LNCaP clone FGC (cell line): ENCODE results near the gene ACKR2.
A peak's percentile ranks its signal among the peaks of the same experiment; 100 is the strongest.

ENCODE experiments used
- DNase-seq: peaks from one replicate; pipeline ENCODE4 v3.0.0-alpha.2; 2011; ENCODE audit warnings: low read depth
- H3K4me3 ChIP-seq: 2 replicates; pipeline ENCODE4 v1.5.1; 2011; ENCODE audit warnings: mild to moderate bottlenecking, low read depth, low read length, control low read depth
- TF ChIP-seq, protein P1 (sequence below): IDR thresholded peaks from 2 replicates; pipeline ENCODE4 v1.5.1; 2012; ENCODE audit warnings: mild to moderate bottlenecking; ENCODE audit not compliant: control insufficient read depth, insufficient read depth; ENCODE audit errors: extremely low read depth

Gene ACKR2

DNA sequence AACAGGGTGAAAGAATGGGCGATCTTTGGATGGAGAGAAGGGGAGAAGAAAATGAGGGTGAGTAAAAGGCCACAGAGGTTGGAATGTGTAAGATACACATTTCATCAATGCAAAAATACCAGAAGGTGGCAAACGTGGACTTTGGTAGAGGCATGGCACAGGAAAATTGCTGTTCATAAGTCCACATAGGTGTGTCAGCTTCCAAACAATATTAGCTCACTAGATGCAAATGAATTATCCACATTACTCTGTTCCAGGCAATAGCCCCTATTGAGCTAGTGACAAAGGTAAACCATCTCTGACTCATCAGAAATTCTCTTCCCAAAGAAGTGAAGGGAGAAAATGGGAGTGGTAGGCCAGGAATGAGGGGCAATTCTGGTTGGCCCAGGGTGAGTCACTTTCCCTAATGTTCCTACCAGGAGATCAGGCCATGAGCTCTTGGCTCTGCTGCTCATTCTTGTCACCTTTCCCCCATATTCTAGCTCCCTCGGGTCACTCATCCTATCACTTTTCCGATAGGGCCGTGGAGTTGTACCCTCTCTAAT lies 19.9 kb downstream of the ACKR2 start:
- H3K4me3 ChIP-seq: no peak overlapping the region
- TF ChIP-seq, protein P1, sequence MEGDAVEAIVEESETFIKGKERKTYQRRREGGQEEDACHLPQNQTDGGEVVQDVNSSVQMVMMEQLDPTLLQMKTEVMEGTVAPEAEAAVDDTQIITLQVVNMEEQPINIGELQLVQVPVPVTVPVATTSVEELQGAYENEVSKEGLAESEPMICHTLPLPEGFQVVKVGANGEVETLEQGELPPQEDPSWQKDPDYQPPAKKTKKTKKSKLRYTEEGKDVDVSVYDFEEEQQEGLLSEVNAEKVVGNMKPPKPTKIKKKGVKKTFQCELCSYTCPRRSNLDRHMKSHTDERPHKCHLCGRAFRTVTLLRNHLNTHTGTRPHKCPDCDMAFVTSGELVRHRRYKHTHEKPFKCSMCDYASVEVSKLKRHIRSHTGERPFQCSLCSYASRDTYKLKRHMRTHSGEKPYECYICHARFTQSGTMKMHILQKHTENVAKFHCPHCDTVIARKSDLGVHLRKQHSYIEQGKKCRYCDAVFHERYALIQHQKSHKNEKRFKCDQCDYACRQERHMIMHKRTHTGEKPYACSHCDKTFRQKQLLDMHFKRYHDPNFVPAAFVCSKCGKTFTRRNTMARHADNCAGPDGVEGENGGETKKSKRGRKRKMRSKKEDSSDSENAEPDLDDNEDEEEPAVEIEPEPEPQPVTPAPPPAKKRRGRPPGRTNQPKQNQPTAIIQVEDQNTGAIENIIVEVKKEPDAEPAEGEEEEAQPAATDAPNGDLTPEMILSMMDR: no peak
- no peak for DNase-seq

DNA sequence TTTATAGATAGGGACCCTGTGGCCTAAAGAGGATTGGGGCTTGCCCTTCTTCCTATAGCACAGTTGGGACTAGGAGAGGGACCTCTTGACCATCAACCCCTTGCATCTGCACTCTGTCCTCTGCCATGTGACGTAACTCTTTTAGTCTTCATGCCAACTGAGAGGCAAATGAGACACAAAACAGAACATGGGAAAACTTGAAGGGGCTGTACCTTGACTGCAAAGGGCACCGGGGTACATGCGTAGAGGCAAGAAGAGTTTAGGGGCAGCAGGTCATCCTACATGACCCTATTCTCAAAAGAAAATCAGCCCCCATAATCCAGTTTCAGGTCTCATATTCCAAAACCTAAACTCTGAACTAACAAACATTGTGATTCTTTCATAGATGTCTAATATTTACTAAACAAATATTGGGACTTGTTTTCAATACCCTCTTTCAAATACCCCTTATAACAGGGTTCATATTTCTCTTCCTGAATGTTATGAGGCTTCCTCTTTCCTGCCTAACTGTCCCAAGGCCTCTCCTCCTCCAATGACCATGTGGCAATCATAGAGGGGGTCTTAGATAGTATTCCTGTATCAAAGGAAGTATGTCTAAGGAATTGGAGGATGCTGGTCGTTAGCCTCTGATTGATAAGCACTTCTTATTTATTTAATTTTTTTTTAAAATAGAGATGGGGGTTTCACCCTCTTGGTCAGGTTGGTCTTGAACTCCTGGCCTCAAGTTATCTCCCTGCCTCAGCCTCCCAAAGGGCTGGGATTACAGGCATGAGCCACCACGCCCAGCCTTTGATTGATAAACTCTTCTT lies 20.6 kb downstream of the ACKR2 start:
- no peak overlapping the region for H3K4me3 ChIP-seq
- DNase-seq: no peak

DNA sequence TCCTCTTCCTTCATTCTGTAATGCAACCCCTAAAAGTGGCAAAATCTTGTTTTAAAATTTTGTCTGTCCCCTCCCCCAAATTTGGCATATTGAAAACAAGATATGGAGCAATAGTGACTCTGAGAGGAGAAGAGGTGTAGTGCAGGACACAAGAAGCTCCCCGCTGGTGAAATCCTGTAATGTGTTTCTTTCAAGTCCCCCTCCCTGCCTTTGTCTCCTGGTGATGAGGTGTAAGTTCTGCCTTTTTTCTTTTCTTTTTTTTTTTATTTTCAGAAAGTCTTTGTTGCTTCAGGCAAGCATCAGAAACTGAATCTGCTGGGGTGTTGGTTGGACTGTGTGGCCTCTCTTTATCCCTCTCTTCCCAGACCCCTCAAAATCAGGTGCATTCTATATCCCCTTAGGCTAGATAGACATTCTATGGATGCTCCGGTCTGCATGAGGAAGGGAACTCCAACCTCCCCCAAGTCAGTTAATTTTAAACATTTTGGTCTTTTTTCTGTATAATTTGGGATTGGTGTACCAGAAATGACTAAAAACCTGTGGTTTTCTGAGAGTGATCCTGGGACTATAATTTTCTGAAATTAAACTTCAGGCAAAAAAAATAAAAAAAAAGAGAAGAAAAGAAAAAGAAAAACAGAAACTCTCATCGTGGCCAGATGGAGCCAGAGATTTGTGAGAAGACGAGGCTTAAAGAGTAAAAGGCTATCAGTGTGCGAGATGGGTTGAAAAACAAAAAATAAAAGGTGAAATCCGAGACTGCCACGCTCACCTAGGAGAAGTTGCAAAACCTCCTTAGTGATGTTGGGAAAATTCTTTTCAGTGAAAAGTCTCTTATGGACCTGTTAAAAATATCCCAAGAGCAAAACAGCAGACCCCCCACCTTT lies 21.4 kb downstream of the ACKR2 start:
- H3K4me3 ChIP-seq: no peak overlapping the region
- TF ChIP-seq, protein P1: peak; percentile 74
- peak; percentile 21 for DNase-seq

More for the DNA sequence above, 20.6 kb downstream of the ACKR2 start:
- TF ChIP-seq, protein P1: no peak

DNA sequence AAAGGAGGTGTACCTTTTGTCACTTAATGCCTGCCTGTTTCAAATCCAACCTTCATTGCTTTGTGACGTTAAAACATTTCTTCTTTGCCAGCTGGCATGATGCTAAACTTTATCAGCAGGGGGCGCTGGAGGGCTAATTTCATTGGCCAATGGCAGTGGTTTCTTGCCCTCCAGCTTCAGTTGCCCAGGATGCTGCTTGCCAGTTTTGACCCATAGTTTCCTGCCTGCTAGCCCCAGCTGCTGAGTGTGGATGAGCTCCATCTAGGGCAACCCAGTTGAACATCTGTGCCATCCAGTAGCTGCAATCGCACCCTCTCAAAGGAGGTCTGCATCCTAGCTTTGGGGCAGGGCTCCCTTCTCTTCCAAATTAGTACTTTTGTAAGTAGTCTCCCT lies 22.1 kb downstream of the ACKR2 start:
- TF ChIP-seq, protein P1: peak; percentile 70
- H3K4me3 ChIP-seq: no peak overlapping the region
- DNase-seq: peak; percentile 26

DNA sequence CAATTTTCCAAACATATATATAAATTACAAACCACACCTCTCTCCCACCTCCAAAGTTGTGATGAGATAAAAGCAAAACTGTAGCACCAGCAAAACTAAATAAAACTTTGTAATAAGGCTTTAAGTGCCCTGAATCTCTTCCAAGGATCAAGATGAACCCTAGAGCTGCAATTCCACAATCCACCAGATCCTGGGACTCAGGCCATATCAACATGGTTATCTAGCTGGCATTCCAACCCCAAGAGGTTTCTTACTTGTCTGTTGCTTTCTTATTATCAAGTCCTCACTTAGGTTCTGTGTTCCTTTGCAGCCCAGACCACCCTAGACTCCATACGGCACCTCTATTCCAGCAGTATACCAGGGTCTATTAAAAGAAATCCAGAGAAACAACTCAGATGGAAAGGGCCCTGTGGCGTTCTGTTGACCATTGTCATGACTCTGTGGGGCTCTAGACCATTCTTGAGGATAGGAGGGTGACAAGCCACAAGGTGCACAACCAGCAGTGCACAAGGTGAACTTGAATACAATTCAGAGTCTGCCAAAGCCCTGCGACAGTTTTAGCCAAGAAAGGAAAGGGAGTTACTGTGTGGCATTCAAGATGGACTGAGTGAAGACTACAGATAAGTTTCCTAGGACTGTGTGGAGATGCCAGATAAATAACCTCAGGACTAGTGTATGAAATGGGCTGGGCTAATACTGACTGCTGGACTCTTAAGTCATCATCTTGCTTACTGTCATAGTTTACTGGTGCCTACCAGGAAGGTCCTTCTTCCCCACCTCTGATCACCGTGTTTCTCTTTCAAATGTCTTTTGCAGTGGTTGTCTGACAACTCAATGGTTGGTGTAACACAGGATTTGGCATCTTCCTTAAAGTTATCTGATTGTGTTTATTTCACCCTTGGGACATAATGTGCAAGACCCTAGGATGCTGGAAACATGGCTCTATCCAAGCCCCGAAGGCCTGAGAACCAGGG lies 27.2 kb downstream of the ACKR2 start:
- TF ChIP-seq, protein P1: no peak
- DNase-seq: no peak
- no peak overlapping the region for H3K4me3 ChIP-seq

DNA sequence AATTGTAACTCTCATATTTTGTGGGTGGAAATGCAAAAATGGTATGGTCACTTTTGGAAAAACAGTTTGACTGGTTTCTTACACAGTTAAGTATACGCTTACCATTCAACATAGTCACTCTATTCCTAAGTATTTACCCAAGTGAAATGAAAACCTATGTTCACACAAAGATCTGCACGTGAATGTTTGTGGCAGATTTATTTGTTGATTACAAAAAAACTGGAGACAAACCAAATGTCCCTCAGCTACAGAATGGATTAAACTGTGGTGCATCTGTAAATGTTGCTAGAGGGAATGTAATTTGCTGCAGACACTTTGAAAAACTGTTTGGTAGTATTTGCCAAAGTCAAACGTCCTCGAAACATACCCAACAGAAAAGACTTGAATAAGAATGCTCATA lies 29.3 kb downstream of the ACKR2 start:
- H3K4me3 ChIP-seq: no peak overlapping the region; the same call in 1 of the 2 replicates
- peak; percentile 58 for DNase-seq
- TF ChIP-seq, protein P1: no peak
